Measurements from ENCODE around the gene ALAS2. TPM values are rescaled to one million over a fixed set of nuclear protein-coding genes. Genes with fewer than 3 reads are reported as not detected.
A peak's percentile ranks its signal among the peaks of the same experiment; 100 is the strongest.

Gene ALAS2
- total RNA-seq, 1 experiment from 2014 or later = not detected

GRCh38 chrX:55014897-55015299, 15.9 kb downstream of the ALAS2 start:
- Histone ChIP-seq H3K79me1 (ENCODE audit: insufficient read depth, low read depth, low read length, poor library complexity, severe bottlenecking) (no peaks in the 10 kb centered on the region), H2BK5ac (ENCODE audit: insufficient read length, low read length) (no peak overlapping the region), H3K4me1 (ENCODE audit: insufficient read depth, low read length) (no peaks in the 10 kb centered on the region), H4K5ac (ENCODE audit: insufficient read length, low read depth, low read length) (no peak overlapping the region), H2AFZ (ENCODE audit: low read length) (no peak overlapping the region), H2BK20ac (ENCODE audit: low read depth, low read length, poor library complexity, severe bottlenecking) (no peak overlapping the region), H3K4me2 (ENCODE audit: insufficient read depth, insufficient read length, low read length) (no peak overlapping the region), H3T11ph (ENCODE audit: low read length) (no peak overlapping the region), H4K91ac (ENCODE audit: insufficient read length, low read depth, low read length) (no peak overlapping the region), H3K23me2 (ENCODE audit: insufficient read length, low read depth, low read length, poor library complexity, severe bottlenecking) (no peaks in the 10 kb centered on the region), H3K56ac (ENCODE audit: insufficient read length, low read depth, low read length) (no peak overlapping the region), H3K18ac (ENCODE audit: insufficient read length, low read depth, low read length) (no peak overlapping the region), H3K14ac (ENCODE audit: insufficient read depth, low read length) (no peak overlapping the region), H3K27me3 (ENCODE audit: insufficient read depth, low read length) (no peaks in the 10 kb centered on the region), H2BK120ac (ENCODE audit: low read depth, low read length, poor library complexity, severe bottlenecking) (no peak overlapping the region), H4K8ac (replicated peaks; ENCODE audit: insufficient read length, low read depth, low read length) (no peak overlapping the region), H2BK15ac (ENCODE audit: low read depth, low read length) (no peak overlapping the region), H3K4ac (ENCODE audit: low read depth, low read length) (no peak overlapping the region), H3K79me2 (ENCODE audit: insufficient read depth, low read length) (no peaks in the 10 kb centered on the region), H3K23ac (ENCODE audit: insufficient read length, low read depth, low read length) (no peak overlapping the region), H3K9me3 (ENCODE audit: control insufficient read depth, low read depth, low read length) (peaks cover 30% of the 10 kb centered on the region), H4K20me1 (ENCODE audit: control insufficient read depth, insufficient read depth, insufficient read length) (no peaks in the 10 kb centered on the region), H3K9ac (ENCODE audit: extremely low read depth, insufficient read length, low read length) (no peak overlapping the region), H2AK5ac (ENCODE audit: insufficient read length, low read length) (no peak overlapping the region), H2BK12ac (ENCODE audit: insufficient read length, low read depth, low read length) (no peak overlapping the region), H3K27ac (ENCODE audit: insufficient read length, low read depth, low read length) (no peak overlapping the region)
- no peak for TF ChIP-seq CTCF (conservative IDR thresholded peaks at IDR 0.05)
- Mint-ChIP-seq H3K4me3 (no peak overlapping the region), H3K9me3 (peaks cover 16 to 24% of the 10 kb centered on the region in 2 experiments), H3K36me3 (ENCODE audit: insufficient read depth in 1 of 3, low read depth in 3 of 3) (no peaks in the 10 kb centered on the region; a peak in 1 of 7 replicates), H3K27me3 (ENCODE audit: low read depth) (no peaks in the 10 kb centered on the region; the same call in 1 of the 2 replicates), H3K27ac (peak overlapping the region in 1 of 3 experiments; percentile 49; a peak in 1 of 7 replicates), H3K4me1 (no peaks in the 10 kb centered on the region)
- WGBS (ENCODE audit: extremely low coverage, insufficient read length, low lambda C conversion rate) = no CpG with 5 or more reads among the region's 4 CpGs
- no peak for DNase-seq
